ENCODE measurements around the gene RPF1.
A peak's percentile ranks its signal among the peaks of the same experiment; 100 is the strongest.
"Not testable (repeated sequence)": the region's sequence is repeated elsewhere in the genome, so short reads cannot be mapped to it uniquely, and the experiment has no call there.

The RPF1 gene

GRCh38 chr1:84478876-84479868, at the start of gene RPF1:
TSS of gene RPF1 (plus strand) at chr1:84479266. CDS start at chr1:84479282, 16 bp downstream.
- peak; percentile 9 to 90 (median 67) for DNase-seq

GRCh38 chr1:84430546-84430945, 48.5 kb upstream of the RPF1 start:
- DNase-seq: no peak

- DNase-seq: peak in 39 of 58 donors; percentile 3 to 77 (median 22)
Measured at GRCh38 chr1:84433258-84434080, 45.6 kb upstream of the RPF1 start.

GRCh38 chr1:84434081-84434769, 44.8 kb upstream of the RPF1 start:
- no peak for DNase-seq

GRCh38 chr1:84434801-84435549, 44.1 kb upstream of the RPF1 start:
- no peak for DNase-seq

GRCh38 chr1:84436876-84437655, 42.0 kb upstream of the RPF1 start:
- peak in 6 of 58 donors; percentile 9 to 56 (median 29) for DNase-seq

GRCh38 chr1:84442256-84442655, 36.8 kb upstream of the RPF1 start:
- peak in 2 of 58 donors; percentile 11 to 45 for DNase-seq

- DNase-seq: not testable (repeated sequence)
Measured at GRCh38 chr1:84442747-84443646, 36.1 kb upstream of the RPF1 start.

- not testable (repeated sequence) for DNase-seq
Measured at GRCh38 chr1:84448704-84449103, 30.4 kb upstream of the RPF1 start.

- no peak for DNase-seq
Measured at GRCh38 chr1:84450910-84451309, 28.2 kb upstream of the RPF1 start.

- DNase-seq: no peak
Measured at GRCh38 chr1:84452436-84452835, 26.6 kb upstream of the RPF1 start.

- DNase-seq: no peak
Measured at GRCh38 chr1:84462118-84462517, 16.9 kb upstream of the RPF1 start.

GRCh38 chr1:84467298-84467697, 11.8 kb upstream of the RPF1 start:
- no peak for DNase-seq

- no peak for DNase-seq
Measured at GRCh38 chr1:84476225-84476624, 2.8 kb upstream of the RPF1 start.

- DNase-seq: no peak
Measured at GRCh38 chr1:84479998-84480397, 932 bp downstream of the RPF1 start.

GRCh38 chr1:84480650-84481049, 1.6 kb downstream of the RPF1 start:
- no peak for DNase-seq

- no peak for DNase-seq
Measured at GRCh38 chr1:84481317-84481716, 2.3 kb downstream of the RPF1 start.

- DNase-seq: no peak
Measured at GRCh38 chr1:84488107-84488506, 9.0 kb downstream of the RPF1 start.

- DNase-seq: no peak
Measured at GRCh38 chr1:84489766-84490165, 10.7 kb downstream of the RPF1 start.

All from anterior cingulate cortex (tissue), 58 donors.